ENCODE data around the gene IL31RA.

Gene IL31RA

GRCh38 chr5:55860709-55861108, 9.6 kb downstream of the IL31RA start:
- DNase-seq, result no peak

GRCh38 chr5:55864606-55865541, 13.7 kb downstream of the IL31RA start:
- DNase-seq, result no peak

GRCh38 chr5:55865831-55866230, 14.7 kb downstream of the IL31RA start:
- DNase-seq, result no peak

GRCh38 chr5:55866485-55866884, 15.3 kb downstream of the IL31RA start:
- no peak for DNase-seq

- DNase-seq, result no peak
Observed at GRCh38 chr5:55866934-55867333, 15.8 kb downstream of the IL31RA start.

- no peak for DNase-seq
Observed at GRCh38 chr5:55868846-55869245, 17.7 kb downstream of the IL31RA start.

- DNase-seq, result no peak
Observed at GRCh38 chr5:55869847-55870246, 18.7 kb downstream of the IL31RA start.

GRCh38 chr5:55873234-55873633, 22.1 kb downstream of the IL31RA start:
- no peak for DNase-seq

GRCh38 chr5:55877655-55878054, 26.5 kb downstream of the IL31RA start:
- DNase-seq, result no peak

- DNase-seq, result no peak
Observed at GRCh38 chr5:55880453-55880852, 29.3 kb downstream of the IL31RA start.

GRCh38 chr5:55885359-55885758, 34.2 kb downstream of the IL31RA start:
- DNase-seq, result no peak

GRCh38 chr5:55888205-55888604, 37.0 kb downstream of the IL31RA start:
- DNase-seq, result no peak

- DNase-seq, result no peak
Observed at GRCh38 chr5:55892479-55892878, 41.3 kb downstream of the IL31RA start.

- no peak for DNase-seq
Observed at GRCh38 chr5:55894135-55894534, 43.0 kb downstream of the IL31RA start.

GRCh38 chr5:55895346-55895745, 44.2 kb downstream of the IL31RA start:
- DNase-seq, result no peak

GRCh38 chr5:55896238-55896637, 45.1 kb downstream of the IL31RA start:
- DNase-seq, result no peak

- DNase-seq, result no peak
Observed at GRCh38 chr5:55896663-55897062, 45.5 kb downstream of the IL31RA start.

- DNase-seq, result no peak
Observed at GRCh38 chr5:55897206-55897894, 46.2 kb downstream of the IL31RA start.

- no peak for DNase-seq
Observed at GRCh38 chr5:55897905-55898304, 46.7 kb downstream of the IL31RA start.

- no peak for DNase-seq
Observed at GRCh38 chr5:55899344-55899743, 48.2 kb downstream of the IL31RA start.

GRCh38 chr5:55900068-55900467, 48.9 kb downstream of the IL31RA start:
- DNase-seq, result no peak

- no peak for DNase-seq
Observed at GRCh38 chr5:55900776-55901175, 49.6 kb downstream of the IL31RA start.

- no peak for DNase-seq
Observed at GRCh38 chr5:55902696-55903095, 51.5 kb downstream of the IL31RA start.

GRCh38 chr5:55903121-55903701, 52.1 kb downstream of the IL31RA start:
- no peak for DNase-seq

Measured in NCI-H1092 treated with DMSO at 0.1 percent for 48 hours (cell line).